A204.1 (cell line): ENCODE data around the gene CDH8.

ENCODE experiments used
- FAIRE-seq: peaks from 2 replicates; lab custom pipeline; 2012; peaks lifted over from hg19 to GRCh38; lab: Jason Lieb, UNC

The CDH8 gene

GRCh38 chr16:61617219-61617783 lies 418.9 kb downstream of the CDH8 start:
- FAIRE-seq, result no peak

- no peak for FAIRE-seq
These were observed 420.1 kb downstream of the CDH8 start for GRCh38 chr16:61616088-61616487.

GRCh38 chr16:61611847-61612491 lies 424.3 kb downstream of the CDH8 start:
- FAIRE-seq, result no peak

GRCh38 chr16:61606581-61606980 lies 429.7 kb downstream of the CDH8 start:
- no peak for FAIRE-seq
